NT2/D1 (cell line): ENCODE measurements around the gene OR2T27.
"Not testable (repeated sequence)": the region's sequence is repeated elsewhere in the genome, so short reads cannot be mapped to it uniquely, and the experiment has no call there.

Source experiments
- SUZ12 ChIP-seq: IDR thresholded peaks from 2 replicates; pipeline ENCODE4 v1.6.1; 2011; ENCODE audit not compliant: insufficient read length, insufficient read depth; ENCODE audit errors: extremely low read depth
- YY1 ChIP-seq: IDR thresholded peaks from 2 replicates; pipeline ENCODE4 v1.6.1; 2011; ENCODE audit not compliant: insufficient read length, insufficient read depth
- ZNF274 ChIP-seq: IDR thresholded peaks from 2 replicates; pipeline ENCODE4 v1.6.1; 2011; ENCODE audit warnings: mild to moderate bottlenecking, low read depth, low read length

- TF ChIP-seq SUZ12, YY1, ZNF274: not testable (repeated sequence)
Observed at GRCh38 chr1:248645178-248645577, 10.2 kb downstream of the OR2T27 start, which contains the start of gene OR2T35.
